Measurements from ENCODE around the gene SLAIN1. TPM values are rescaled to one million over a fixed set of nuclear protein-coding genes. Genes with fewer than 3 reads are reported as not detected.
A peak's percentile ranks its signal among the peaks of the same experiment; 100 is the strongest.

SLAIN1 gene
- total RNA-seq, 3 donors from 2014 or later (not counting 1 experiment from before 2014, with no cell fraction given): 14.9 to 29.0 (median 25.7) TPM

GRCh38 chr13:77751513-77752456, 54.3 kb downstream of the SLAIN1 start:
- Histone ChIP-seq H3K27me3 (ENCODE audit: control insufficient read depth, insufficient read depth, low read length) (no peaks in the 10 kb centered on the region), H3K4me1 (ENCODE audit: control insufficient read depth, insufficient read depth, low read length) (peaks cover 3% of the 10 kb centered on the region), H3K36me3 (ENCODE audit: control insufficient read depth, insufficient read depth, low read length) (peaks cover 6% of the 10 kb centered on the region), H3K27ac (ENCODE audit: low read length) (no peak overlapping the region), H3K9me3 (ENCODE audit: control insufficient read depth, insufficient read depth, low read length) (no peaks in the 10 kb centered on the region), H3K4me3 (ENCODE audit: low read length) (no peak overlapping the region)
- H3K27ac Mint-ChIP-seq: peak overlapping the region in 1 of 2 donors; percentile 78
- ATAC-seq (peak; percentile 82 to 94 (median 93)), DNase-seq (peak in 1 of 2 donors; percentile 80)
- intact Hi-C loops (cut with micrococcal nuclease): loop anchor here (2.0 to 5.0 kb wide), 4 partner anchors 55 to 274 kb away; partner anchors contain the start of gene SLAIN1
- peak; percentile 79 for TF ChIP-seq CTCF (IDR thresholded peaks at IDR 0.05)
- WGBS (ENCODE audit: insufficient coverage): 65% methylated on average over 5 of the region's 5 CpGs
- no peaks in the 10 kb centered on the region for H3K36me3 Mint-ChIP-seq
- H3K27me3 Mint-ChIP-seq (ENCODE audit: low read depth in 2 of 2): no peaks in the 10 kb centered on the region
- H3K9me3 Mint-ChIP-seq: no peaks in the 10 kb centered on the region
- H3K4me1 Mint-ChIP-seq: peaks cover 8 to 9% of the 10 kb centered on the region in 2 donors
- H3K4me3 Mint-ChIP-seq: no peak overlapping the region

- peaks cover 8 to 9% of the 10 kb centered on the region in 2 donors for H3K4me1 Mint-ChIP-seq
- DNase-seq (no peak), ATAC-seq (no peak)
- no peaks in the 10 kb centered on the region for H3K9me3 Mint-ChIP-seq
- no peaks in the 10 kb centered on the region for H3K27me3 Mint-ChIP-seq (ENCODE audit: low read depth in 2 of 2)
- 93% methylated on average over 5 of the region's 5 CpGs for WGBS (ENCODE audit: insufficient coverage)
- Histone ChIP-seq H3K27ac (ENCODE audit: low read length) (no peak overlapping the region), H3K36me3 (ENCODE audit: control insufficient read depth, insufficient read depth, low read length) (peaks cover 6% of the 10 kb centered on the region), H3K4me3 (ENCODE audit: low read length) (no peak overlapping the region), H3K4me1 (ENCODE audit: control insufficient read depth, insufficient read depth, low read length) (peaks cover 3% of the 10 kb centered on the region), H3K9me3 (ENCODE audit: control insufficient read depth, insufficient read depth, low read length) (no peaks in the 10 kb centered on the region), H3K27me3 (ENCODE audit: control insufficient read depth, insufficient read depth, low read length) (no peaks in the 10 kb centered on the region)
- no peak overlapping the region for H3K4me3 Mint-ChIP-seq
- intact Hi-C loops (cut with micrococcal nuclease): loop anchor here (5.0 kb wide), 2 partner anchors 260 to 275 kb away; no protein-coding TSS in a partner anchor
- no peak overlapping the region for H3K27ac Mint-ChIP-seq
- TF ChIP-seq CTCF (IDR thresholded peaks at IDR 0.05): no peak
- H3K36me3 Mint-ChIP-seq: no peaks in the 10 kb centered on the region
Observed at GRCh38 chr13:77752512-77753069, 55.1 kb downstream of the SLAIN1 start.

- Histone ChIP-seq H3K4me1 (ENCODE audit: control insufficient read depth, insufficient read depth, low read length) (no peaks in the 10 kb centered on the region), H3K4me3 (ENCODE audit: low read length) (no peak overlapping the region), H3K9me3 (ENCODE audit: control insufficient read depth, insufficient read depth, low read length) (no peaks in the 10 kb centered on the region), H3K27ac (ENCODE audit: low read length) (no peak overlapping the region), H3K36me3 (ENCODE audit: control insufficient read depth, insufficient read depth, low read length) (peaks cover 12% of the 10 kb centered on the region), H3K27me3 (ENCODE audit: control insufficient read depth, insufficient read depth, low read length) (no peaks in the 10 kb centered on the region)
- H3K36me3 Mint-ChIP-seq: peaks cover 19% of the 10 kb centered on the region
- 97% methylated on average over 7 of the region's 8 CpGs for WGBS (ENCODE audit: insufficient coverage)
- ATAC-seq (no peak), DNase-seq (no peak)
- H3K27ac Mint-ChIP-seq: no peak overlapping the region
- intact Hi-C loops (cut with micrococcal nuclease): no loop called here
- TF ChIP-seq CTCF (IDR thresholded peaks at IDR 0.05): no peak
- no peaks in the 10 kb centered on the region for H3K27me3 Mint-ChIP-seq (ENCODE audit: low read depth in 2 of 2)
- no peak overlapping the region for H3K4me3 Mint-ChIP-seq
- no peaks in the 10 kb centered on the region for H3K9me3 Mint-ChIP-seq
- H3K4me1 Mint-ChIP-seq: peaks cover 4 to 12% of the 10 kb centered on the region in 2 donors
Observed at GRCh38 chr13:77760893-77761292, 63.4 kb downstream of the SLAIN1 start.

All from natural killer cell (primary cell).